Tibial nerve (tissue), 4 donors: ENCODE data around the gene DZANK1. TPM values are rescaled to one million over a fixed set of nuclear protein-coding genes. Genes with fewer than 3 reads are reported as not detected.

Experiments
- DNase-seq, 2 donors: peaks; one replicate each; pipeline ENCODE4 v3.0.0-alpha.2; 2019; ENCODE audit warnings: low spot score in 2 of 2
- H3K27ac ChIP-seq, 4 donors: fragments of 200-600 bp; sonication (generic) in 3 of 4; one replicate each; pipeline ENCODE4 v1.5.1; 2017 to 2019; ENCODE audit warnings: mild to moderate bottlenecking in 1 of 4
- H3K27me3 ChIP-seq, 2 donors: fragments of 200-600 bp; sonication (generic) in 1 of 2; one replicate each; pipeline versions ENCODE4 v1.5.1 to v1.6.0; 2017 to 2019
- H3K36me3 ChIP-seq, 3 donors: fragments of 200-600 bp; sonication (generic); one replicate each; pipeline ENCODE4 v1.5.1; 2018 to 2019
- H3K4me1 ChIP-seq, 4 donors: fragments of 200-600 bp; sonication (generic) in 3 of 4; one replicate each; pipeline ENCODE4 v1.5.1; 2017 to 2019
- H3K4me3 ChIP-seq, 4 donors: fragments of 200-600 bp; sonication (generic) in 3 of 4; one replicate each; pipeline ENCODE4 v1.5.1; 2017 to 2019; ENCODE audit warnings: mild to moderate bottlenecking in 1 of 4, moderate library complexity in 1 of 4
- H3K9me3 ChIP-seq, 4 donors: fragments of 200-600 bp; sonication (generic) in 3 of 4; one replicate each; pipeline ENCODE4 v1.5.1; 2017 to 2019
- CTCF ChIP-seq, 5 experiments: fragments of 200-600 bp in 3 of 5; fragments of 450-650 bp in 2 of 5; sonication (generic) in 3 of 5; IDR thresholded peaks; one replicate each; pipeline ENCODE4 v1.5.1; 2016 to 2019; ENCODE audit warnings: antibody characterized with exemption in 5 of 5, mild to moderate bottlenecking in 3 of 5, moderate library complexity in 2 of 5
- EP300 ChIP-seq, 2 donors: sonication (generic); formaldehyde crosslinking; IDR thresholded peaks; one replicate each; pipeline ENCODE4 v1.6.1; 2017; ENCODE audit warnings: antibody characterized with exemption in 2 of 2, mild to moderate bottlenecking in 1 of 2
- POLR2A ChIP-seq, 2 donors: fragments of 450-650 bp; IDR thresholded peaks; one replicate each; pipeline ENCODE4 v1.6.1; 2017; ENCODE audit warnings: antibody characterized with exemption in 2 of 2, mild to moderate bottlenecking in 2 of 2, moderate library complexity in 2 of 2
- WGBS, 2 donors: methylation state at CpG; one replicate each; pipeline ENCODE4 v1.1.5; 2018; 5-methylcytosine and 5-hydroxymethylcytosine counted together
- total RNA-seq, 4 donors: library from RNA; depleted of rRNA; stranded (reverse); fragments of >200 nt; gene quantifications; one replicate each; pipeline ENCODE4 v1.1.0, GENCODE V29; 2016

DZANK1 gene
- total RNA-seq, 4 donors from 2014 or later: 1.6 to 4.2 (median 2.8) TPM

GRCh38 chr20:18477218-18477617, 10.4 kb upstream of the DZANK1 start:
- no peaks in the 10 kb centered on the region for H3K9me3 ChIP-seq
- 95 to 98% methylated on average over 1 of the region's 1 CpG for WGBS, 2 donors
- H3K4me1 ChIP-seq: no peaks in the 10 kb centered on the region
- H3K27ac ChIP-seq: no peak overlapping the region
- DNase-seq: no peak
- H3K27me3 ChIP-seq: no peaks in the 10 kb centered on the region
- no peak overlapping the region for H3K4me3 ChIP-seq
- no peak for TF ChIP-seq CTCF (IDR thresholded peaks at IDR 0.05)
- no peak for TF ChIP-seq POLR2A (IDR thresholded peaks at IDR 0.05)
- TF ChIP-seq EP300 (IDR thresholded peaks at IDR 0.05): no peak
- peaks cover 0 to 93% (median 15%) of the 10 kb centered on the region in 3 donors for H3K36me3 ChIP-seq

DNA sequence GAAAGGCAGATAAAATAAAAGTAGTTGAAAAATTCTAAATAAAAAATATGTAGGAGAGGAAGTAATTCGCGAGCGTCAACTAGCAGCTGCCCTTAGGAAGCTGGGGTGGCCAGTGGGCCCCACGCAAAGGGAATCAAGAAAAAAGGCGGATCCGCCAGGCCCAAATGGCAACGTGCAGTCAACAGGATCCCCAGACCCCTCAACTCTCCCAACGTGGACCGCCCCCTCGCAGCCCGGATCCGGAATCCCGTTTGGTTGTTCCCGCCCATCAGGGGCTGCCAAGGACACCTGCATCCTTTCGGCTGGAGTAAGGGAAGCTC, 296 bp downstream of the DZANK1 start:
- Histone ChIP-seq H3K27ac (peak overlapping the region in 3 of 4 donors; percentile 78 to 87 (median 84)), H3K4me1 (peaks cover 0 to 28% (median 7%) of the 10 kb centered on the region in 4 donors), H3K27me3 (no peaks in the 10 kb centered on the region), H3K36me3 (peaks cover 0 to 20% (median 0%) of the 10 kb centered on the region in 3 donors), H3K9me3 (no peaks in the 10 kb centered on the region), H3K4me3 (peak overlapping the region; percentile 55 to 91 (median 71))
- no peak for DNase-seq
- 1% methylated on average over 15 of the region's 15 CpGs for WGBS, 2 donors
- no peak for TF ChIP-seq POLR2A (IDR thresholded peaks at IDR 0.05)
- no peak for TF ChIP-seq EP300 (IDR thresholded peaks at IDR 0.05)
- no peak for TF ChIP-seq CTCF (IDR thresholded peaks at IDR 0.05)

GRCh38 chr20:18465536-18466200, 1.2 kb downstream of the DZANK1 start:
- TF ChIP-seq POLR2A (IDR thresholded peaks at IDR 0.05) (no peak), EP300 (IDR thresholded peaks at IDR 0.05) (no peak), CTCF (IDR thresholded peaks at IDR 0.05) (no peak)
- Histone ChIP-seq H3K9me3 (no peaks in the 10 kb centered on the region), H3K4me1 (peaks cover 0 to 28% (median 7%) of the 10 kb centered on the region in 4 donors), H3K27me3 (no peaks in the 10 kb centered on the region), H3K27ac (no peak overlapping the region), H3K4me3 (no peak overlapping the region), H3K36me3 (peaks cover 0 to 11% (median 0%) of the 10 kb centered on the region in 3 donors)
- DNase-seq: no peak
- 49% methylated on average over 6 of the region's 6 CpGs for WGBS, 2 donors

DNA sequence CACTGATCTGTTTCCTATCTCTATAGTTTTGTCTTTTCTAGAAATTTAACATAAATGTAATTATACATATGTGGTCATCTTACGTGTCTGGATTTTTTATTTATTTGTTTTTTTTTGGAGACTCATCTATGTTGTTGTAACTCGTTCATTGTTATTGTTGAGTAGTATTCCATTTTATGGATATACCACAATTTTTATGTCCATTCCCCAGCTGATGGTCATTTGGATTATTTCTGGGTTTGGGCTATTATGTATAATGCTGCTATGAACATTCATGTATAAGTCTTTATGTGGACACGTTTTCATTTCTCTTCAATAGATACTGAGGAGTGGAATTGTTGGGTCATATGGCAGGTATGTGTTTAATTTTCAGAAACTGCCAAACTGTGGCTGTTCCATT, 10.2 kb downstream of the DZANK1 start:
- Histone ChIP-seq H3K4me1 (no peaks in the 10 kb centered on the region), H3K36me3 (peaks cover 0 to 30% (median 0%) of the 10 kb centered on the region in 3 donors), H3K4me3 (no peak overlapping the region), H3K27ac (no peak overlapping the region), H3K27me3 (no peaks in the 10 kb centered on the region), H3K9me3 (peaks cover 0 to 8% (median 0%) of the 10 kb centered on the region in 4 donors)
- TF ChIP-seq POLR2A (IDR thresholded peaks at IDR 0.05) (no peak), EP300 (IDR thresholded peaks at IDR 0.05) (no peak), CTCF (IDR thresholded peaks at IDR 0.05) (no peak)
- WGBS, 2 donors: 87 to 91% methylated on average over 3 of the region's 3 CpGs
- DNase-seq: no peak

DNA sequence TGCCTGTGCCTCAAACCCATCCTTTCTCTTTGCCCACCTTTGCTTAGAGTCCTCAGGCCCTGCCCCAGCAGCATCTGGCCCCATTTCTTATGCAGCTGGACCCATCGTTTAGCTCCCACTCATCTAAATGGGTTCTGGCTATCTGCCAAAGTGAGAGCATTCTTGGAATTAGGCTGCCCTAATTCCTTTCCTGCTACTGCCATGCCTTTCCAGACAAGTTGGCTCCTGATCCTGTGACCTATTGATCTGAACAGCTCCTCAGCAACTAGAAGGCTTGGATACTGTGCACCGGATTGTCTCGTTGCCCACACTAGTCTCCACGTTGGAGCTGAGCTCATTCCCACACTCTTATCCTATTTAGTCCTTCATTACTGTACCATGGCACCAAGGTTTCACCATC, 22.9 kb downstream of the DZANK1 start:
- H3K36me3 ChIP-seq: peaks cover 0 to 13% (median 0%) of the 10 kb centered on the region in 3 donors
- no peak overlapping the region for H3K27ac ChIP-seq
- no peaks in the 10 kb centered on the region for H3K27me3 ChIP-seq
- H3K9me3 ChIP-seq: peaks cover 0 to under 1% (median 0%) of the 10 kb centered on the region in 4 donors
- H3K4me3 ChIP-seq: no peak overlapping the region
- WGBS, 2 donors: 28 to 37% methylated on average over 4 of the region's 4 CpGs
- no peaks in the 10 kb centered on the region for H3K4me1 ChIP-seq
- no peak for TF ChIP-seq CTCF (IDR thresholded peaks at IDR 0.05)
- no peak for TF ChIP-seq EP300 (IDR thresholded peaks at IDR 0.05)
- no peak for TF ChIP-seq POLR2A (IDR thresholded peaks at IDR 0.05)
- no peak for DNase-seq
